HL-60/S4 treated with retinoic acid at 250 ng/mL for 4 days and 3 days (cell line): ENCODE results near the gene FGD3.

Experiments used
- in situ Hi-C: fragments of 300-500 bp; cut with MboI; formaldehyde crosslinking; loops from 2 replicates; pipeline ENCODE4 v1.7.0; 2022; ENCODE audit warnings: low sequenced_read_pairs

Gene FGD3

GRCh38 chr9:92954049-92954861, 6.9 kb downstream of the FGD3 start:
- in situ Hi-C loops: loop anchor here (25.0 kb wide), 1 partner anchor 358 kb away; no protein-coding TSS in a partner anchor

GRCh38 chr9:92954886-92955285, 7.6 kb downstream of the FGD3 start:
- in situ Hi-C loops: loop anchor here (25.0 kb wide), 1 partner anchor 357 kb away; no protein-coding TSS in a partner anchor

GRCh38 chr9:92960561-92961290, 13.4 kb downstream of the FGD3 start:
- in situ Hi-C loops: loop anchor here (25.0 kb wide), 1 partner anchor 352 kb away; no protein-coding TSS in a partner anchor

- in situ Hi-C loops: loop anchor here (25.0 kb wide), 1 partner anchor 351 kb away; no protein-coding TSS in a partner anchor
Observed at GRCh38 chr9:92961627-92962302, 14.4 kb downstream of the FGD3 start.

GRCh38 chr9:92962303-92962649, 15.0 kb downstream of the FGD3 start:
- in situ Hi-C loops: loop anchor here (25.0 kb wide), 1 partner anchor 350 kb away; no protein-coding TSS in a partner anchor

DNA sequence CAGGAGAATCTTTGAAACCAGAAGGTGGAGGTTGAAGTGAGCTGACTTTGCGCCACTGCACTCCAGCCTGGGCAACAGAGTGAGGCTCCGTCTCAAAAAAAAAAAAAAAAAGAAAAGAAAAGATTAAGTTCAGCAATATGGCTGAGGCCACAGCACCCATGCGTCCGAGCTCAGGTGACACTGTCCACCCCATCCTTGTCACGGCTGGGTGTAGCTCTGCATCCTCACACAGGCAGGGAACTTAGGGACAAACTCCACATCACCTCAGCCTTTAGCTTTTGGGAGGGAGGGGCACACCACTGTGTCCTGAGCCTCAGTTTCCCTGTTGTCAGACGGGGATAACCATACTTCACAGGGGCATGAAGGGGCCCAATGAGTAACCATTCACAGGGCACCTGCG, 15.5 kb downstream of the FGD3 start:
- in situ Hi-C loops: loop anchor here (25.0 kb wide), 1 partner anchor 349 kb away; no protein-coding TSS in a partner anchor

- in situ Hi-C loops: loop anchor here (25.0 kb wide), 1 partner anchor 348 kb away; no protein-coding TSS in a partner anchor
Observed at GRCh38 chr9:92963831-92964606, 16.7 kb downstream of the FGD3 start.

GRCh38 chr9:92964607-92965060, 17.3 kb downstream of the FGD3 start:
- in situ Hi-C loops: loop anchor here (25.0 kb wide), 1 partner anchor 348 kb away; no protein-coding TSS in a partner anchor

DNA sequence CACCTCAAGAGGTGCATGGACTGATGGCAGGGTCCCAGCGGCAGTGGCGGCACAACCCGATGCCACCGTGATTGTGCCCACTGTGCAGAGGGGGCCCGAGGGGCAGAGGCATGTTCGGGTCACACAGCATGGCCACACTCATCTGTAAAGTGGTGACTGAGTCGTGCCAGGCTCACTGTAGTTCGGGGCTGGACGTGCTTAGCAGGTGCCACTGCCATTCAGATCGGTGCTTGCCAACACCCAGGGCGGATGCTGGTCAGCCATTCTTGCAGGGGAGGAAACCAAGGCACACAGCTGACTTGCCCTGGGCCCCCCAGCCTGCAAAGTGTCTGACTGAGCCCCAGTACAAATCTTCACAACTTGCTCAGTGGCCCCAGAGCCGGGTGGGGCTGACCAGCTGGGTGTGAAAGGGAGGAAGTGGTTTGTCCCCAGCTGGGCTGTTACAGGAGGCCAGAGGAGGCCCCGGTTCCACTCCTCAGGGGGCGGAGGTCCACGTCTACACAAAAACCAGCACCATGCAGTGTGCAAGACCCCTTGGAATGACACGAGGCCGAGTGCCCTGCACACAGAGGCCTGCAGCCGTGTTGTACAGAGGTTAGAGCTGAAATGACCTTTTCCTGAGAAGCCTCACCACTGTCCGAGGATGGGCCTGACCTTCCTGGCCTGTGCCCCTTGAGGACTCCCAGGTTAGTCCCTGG, 17.9 kb downstream of the FGD3 start:
- in situ Hi-C loops: loop anchor here (25.0 kb wide), 1 partner anchor 347 kb away; no protein-coding TSS in a partner anchor

DNA sequence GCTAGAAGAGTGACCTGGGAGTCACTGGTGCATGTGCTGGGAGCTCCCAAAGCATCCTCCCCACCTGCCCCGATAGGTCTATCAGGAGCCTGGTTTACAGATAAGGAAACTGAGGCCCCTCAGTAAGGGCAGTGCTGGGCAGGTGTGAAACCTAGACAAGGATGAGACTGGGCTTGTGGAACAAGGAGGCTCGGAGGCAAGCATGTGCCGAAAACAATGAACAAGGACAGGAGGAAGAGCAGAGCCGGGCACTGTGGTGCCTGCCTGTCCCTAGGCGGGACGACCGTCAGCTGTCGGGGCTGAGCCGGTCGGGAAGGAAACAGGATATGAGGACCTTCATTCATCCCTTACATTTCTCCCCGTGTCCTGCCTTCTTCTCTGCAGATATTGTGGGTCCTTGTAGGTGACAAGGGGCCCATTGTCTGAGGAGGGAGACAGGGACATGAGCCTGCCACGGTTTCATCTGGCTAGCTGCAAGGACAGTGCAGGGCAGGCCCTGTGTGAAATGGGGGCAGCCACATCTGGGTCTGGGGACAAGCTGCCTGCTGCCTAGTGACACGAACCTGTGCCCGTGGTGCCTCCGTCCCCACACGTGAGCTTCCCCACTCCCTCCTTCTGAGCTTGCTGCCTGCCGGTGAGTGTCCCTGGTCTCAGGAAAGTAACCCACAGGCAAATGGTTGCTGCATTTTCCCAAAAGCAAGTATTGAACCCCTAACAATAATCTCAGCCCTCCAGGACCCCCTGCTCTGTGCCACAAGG, 18.6 kb downstream of the FGD3 start:
- in situ Hi-C loops: loop anchor here (25.0 kb wide), 1 partner anchor 346 kb away; no protein-coding TSS in a partner anchor

DNA sequence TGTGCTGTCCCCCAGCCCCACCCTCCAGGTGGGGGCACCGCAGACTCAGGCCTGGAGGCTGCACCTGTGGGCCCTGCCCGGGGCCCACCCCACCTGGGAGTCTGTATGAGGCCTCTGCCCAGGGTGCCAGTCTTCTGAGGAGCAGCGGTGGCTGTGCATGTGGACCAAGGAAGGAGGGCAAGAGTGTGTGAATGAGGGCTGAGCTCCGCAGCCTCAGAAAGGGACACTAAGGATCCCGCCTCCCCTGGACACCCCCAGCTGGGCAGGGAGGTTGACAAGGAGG, 19.1 kb downstream of the FGD3 start:
- in situ Hi-C loops: loop anchor here (25.0 kb wide), 1 partner anchor 346 kb away; no protein-coding TSS in a partner anchor

- in situ Hi-C loops: loop anchor here (25.0 kb wide), 1 partner anchor 344 kb away; no protein-coding TSS in a partner anchor
Observed at GRCh38 chr9:92968081-92968480, 20.8 kb downstream of the FGD3 start.

- in situ Hi-C loops: loop anchor here (25.0 kb wide), 1 partner anchor 343 kb away; no protein-coding TSS in a partner anchor
Observed at GRCh38 chr9:92969516-92970466, 22.5 kb downstream of the FGD3 start.

GRCh38 chr9:92970467-92970923, 23.2 kb downstream of the FGD3 start:
- in situ Hi-C loops: loop anchor here (25.0 kb wide), 1 partner anchor 342 kb away; no protein-coding TSS in a partner anchor

- in situ Hi-C loops: loop anchor here (25.0 kb wide), 1 partner anchor 341 kb away; no protein-coding TSS in a partner anchor
Observed at GRCh38 chr9:92971121-92971520, 23.8 kb downstream of the FGD3 start.

DNA sequence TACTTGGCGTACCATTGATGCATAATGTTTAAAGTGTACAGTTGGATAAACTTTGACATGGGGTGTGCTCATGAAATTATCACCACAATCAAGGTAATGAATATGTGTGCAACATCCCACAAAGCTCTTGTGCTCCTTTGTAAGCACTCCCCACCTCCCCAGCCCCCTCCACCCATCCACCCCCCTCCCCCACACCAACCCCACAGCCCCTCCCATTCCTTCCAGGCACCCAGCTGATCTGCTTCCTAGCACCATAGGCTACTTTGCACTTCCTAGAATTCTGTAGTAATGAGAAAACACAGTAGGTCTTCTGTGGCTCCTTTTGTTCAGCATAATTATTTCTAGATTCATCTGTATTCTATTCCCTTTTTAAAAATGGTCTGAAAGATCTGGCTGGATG, 24.5 kb downstream of the FGD3 start:
- in situ Hi-C loops: loop anchor here (25.0 kb wide), 1 partner anchor 341 kb away; no protein-coding TSS in a partner anchor

- in situ Hi-C loops: loop anchor here (25.0 kb wide), 1 partner anchor 339 kb away; no protein-coding TSS in a partner anchor
Observed at GRCh38 chr9:92973700-92974099, 26.4 kb downstream of the FGD3 start.
